A549 (cell line): ENCODE measurements around the gene BCAS1. TPM values are rescaled to one million over a fixed set of nuclear protein-coding genes. Genes with fewer than 3 reads are reported as not detected.

Experiments used
- ATAC-seq, 2 experiments: fragments of 200-7000 bp in 1 of 2; fragments of >200 bp in 1 of 2; cut with Nextera tagmentation in 1 of 2; cut with Tn5 transposase in 1 of 2; 3 replicates each; pipeline versions ENCODE4 v1.8.0 to v1.9.1; 2018 to 2020; ENCODE audit warnings: mild to moderate bottlenecking in 1 of 2, moderate library complexity in 1 of 2
- CTCF ChIA-PET: fragments of 300-600 bp; sonication (Branson Sonifier 250); formaldehyde crosslinking; extraction: SDS; loops from one replicate; lab custom pipeline; 2021; ENCODE audit warnings: antibody characterized with exemption, inconsistent platforms; lab: Yijun Ruan, JAX
- POLR2A ChIA-PET: fragments of 350-600 bp; formaldehyde crosslinking; extraction: SDS; loops from one replicate; lab custom pipeline; 2021; ENCODE audit warnings: antibody characterized with exemption, inconsistent platforms; lab: Yijun Ruan, JAX
- DNase-seq, 2 experiments: peaks; one replicate each; pipeline versions ENCODE4 v3.0.0 to v3.0.0-alpha.2; 2011 to 2016; ENCODE audit warnings: low read depth in 1 of 2, low spot score in 1 of 2
- FAIRE-seq: peaks from 2 replicates; lab custom pipeline; 2011; peaks lifted over from hg19 to GRCh38; lab: Jason Lieb, UNC
- H3K27ac ChIP-seq, 2 experiments: fragments of >200 bp; sonication (Bioruptor Twin); formaldehyde crosslinking; 3 replicates each; pipeline ENCODE4 v1.5.1; 2016 to 2017
- H3K4me1 ChIP-seq: fragments of >200 bp; sonication (Bioruptor Twin); formaldehyde crosslinking; 3 replicates; pipeline ENCODE4 v1.6.1; 2016
- H3K4me2 ChIP-seq: fragments of >200 bp; sonication (Bioruptor Twin); formaldehyde crosslinking; 3 replicates; pipeline ENCODE4 v1.6.1; 2016
- H3K4me3 ChIP-seq: fragments of >200 bp; sonication (Bioruptor Twin); formaldehyde crosslinking; 3 replicates; pipeline ENCODE4 v1.5.1; 2016
- H3K9me3 ChIP-seq: fragments of >200 bp; sonication (Bioruptor Twin); formaldehyde crosslinking; 3 replicates; pipeline ENCODE4 v1.6.1; 2016
- BCL3 ChIP-seq: fragments of >200 bp; sonication (Bioruptor Twin); formaldehyde crosslinking; IDR thresholded peaks from 3 replicates; pipeline ENCODE4 v1.6.1; 2016
- BHLHE40 ChIP-seq: IDR thresholded peaks from 2 replicates; pipeline ENCODE4 v1.6.1; 2012; ENCODE audit warnings: low read depth, low read length, inconsistent platforms
- CBX8 ChIP-seq: fragments of 200-600 bp; sonication (generic); IDR thresholded peaks from 2 replicates; pipeline ENCODE4 v1.6.1; 2016
- CHD2 ChIP-seq: fragments of 150-350 bp; IDR thresholded peaks from 2 replicates; pipeline ENCODE4 v1.6.1; 2014; ENCODE audit warnings: low read length; ENCODE audit not compliant: partially characterized antibody
- ELK1 ChIP-seq: fragments of 150-350 bp; IDR thresholded peaks from 2 replicates; pipeline ENCODE4 v1.6.1; 2014; ENCODE audit warnings: low read depth, mild to moderate bottlenecking, low read length
- FOSL2 ChIP-seq, 2 experiments: fragments of 450-650 bp in 1 of 2; fragments of >200 bp in 1 of 2; sonication (Bioruptor Twin) in 1 of 2; formaldehyde crosslinking; IDR thresholded peaks; 2 replicates each; pipeline versions ENCODE4 v1.5.0 to v1.6.1; 2016 to 2020; ENCODE audit warnings: mild to moderate bottlenecking in 1 of 2, moderate library complexity in 1 of 2
- FOXS1 ChIP-seq: fragments of 250-450 bp; sonication (Bioruptor Pico); IDR thresholded peaks from 2 replicates; pipeline ENCODE4 v1.5.0; 2020; ENCODE audit warnings: mild to moderate bottlenecking, moderate library complexity
- HOXA7 ChIP-seq: fragments of 250-450 bp; sonication (Bioruptor Pico); IDR thresholded peaks from 2 replicates; pipeline ENCODE4 v1.5.0; 2020; ENCODE audit warnings: mild to moderate bottlenecking, moderate library complexity
- KDM1A ChIP-seq: fragments of 200-600 bp; sonication (generic); IDR thresholded peaks from 2 replicates; pipeline ENCODE4 v1.6.1; 2016; ENCODE audit warnings: low read depth, mild to moderate bottlenecking
- MYC ChIP-seq: IDR thresholded peaks from 2 replicates; pipeline ENCODE4 v1.6.1; 2012; ENCODE audit warnings: mild to moderate bottlenecking, inconsistent platforms, low read length, improper control_type of control experiment, borderline replicate concordance
- NFE2L2 ChIP-seq: fragments of 150-350 bp; conservative IDR thresholded peaks from 2 replicates; pipeline ENCODE4 v1.6.1; 2014; ENCODE audit warnings: low read length
- NPAS2 ChIP-seq: fragments of 250-450 bp; sonication (Bioruptor Pico); IDR thresholded peaks from 2 replicates; pipeline ENCODE4 v1.8.0; 2022; ENCODE audit warnings: mild to moderate bottlenecking, moderate library complexity, borderline replicate concordance
- PHF8 ChIP-seq: fragments of 200-600 bp; sonication (generic); IDR thresholded peaks from 2 replicates; pipeline ENCODE4 v1.6.1; 2016; ENCODE audit warnings: low read depth, mild to moderate bottlenecking, antibody characterized with exemption, moderate library complexity, borderline replicate concordance
- SMC3 ChIP-seq: fragments of >200 bp; sonication (Bioruptor Twin); formaldehyde crosslinking; IDR thresholded peaks from 3 replicates; pipeline ENCODE4 v1.6.1; 2018; ENCODE audit warnings: inconsistent platforms
- WGBS: methylation state at CpG from one replicate; pipeline ENCODE4 v1.1.6; 2017; ENCODE audit errors: missing lambda C conversion rate; 5-methylcytosine and 5-hydroxymethylcytosine counted together
- polyA plus RNA-seq, 4 experiments: library from polyadenylated mRNA; depleted of rRNA in 3 of 4; stranded (reverse); fragments of >200 nt; fragmentation: RNase III in 1 of 4; extraction: RNeasy Plus Mini Kit Qiagen cat#74134 plus additional on column Dnase treatment in 1 of 4; gene quantifications; 2 replicates in 3 of 4; 3 replicates in 1 of 4; pipeline ENCODE4 v1.2.3, GENCODE V29; 2011 to 2017
- TF ChIP-seq, protein P1 (sequence below): fragments of 250-450 bp; sonication (Bioruptor Pico); IDR thresholded peaks from 2 replicates; pipeline ENCODE4 v1.5.0; 2020; ENCODE audit warnings: low read depth, mild to moderate bottlenecking, moderate library complexity
- TF ChIP-seq, protein P2 (sequence below): fragments of 450-650 bp; IDR thresholded peaks from 2 replicates; pipeline ENCODE4 v1.6.1; 2014; ENCODE audit warnings: antibody characterized with exemption

The BCAS1 gene
- polyA plus RNA-seq, 2 of the 4 experiments (the other 2 are of a cell fraction) = 1.4 to 3.9 TPM

GRCh38 chr20:54061101-54061881 lies 9.1 kb downstream of the BCAS1 start:
- WGBS = 74% methylated on average over 8 of the region's 8 CpGs
- FAIRE-seq (no peak), ATAC-seq (no peak), DNase-seq (no peak)
- Histone ChIP-seq H3K4me2 (peak overlapping the region; percentile 5; the same call in 1 of the 3 replicates), H3K4me3 (no peak overlapping the region), H3K9me3 (no peaks in the 10 kb centered on the region), H3K4me1 (peaks cover 33% of the 10 kb centered on the region), H3K27ac (no peak overlapping the region)
- TF ChIP-seq PHF8 = no peak
- no peak for TF ChIP-seq FOSL2 (IDR thresholded peaks at IDR 0.05)
- 0 out of 2 replicates have a peak, but pooled peaks have one; percentile 10 for TF ChIP-seq FOSL2 (CRISPR knock-in tag; IDR thresholded peaks at IDR 0.05)
- POLR2A ChIA-PET = no interaction called here
- CTCF ChIA-PET = interaction anchor here (0.6 to 4.8 kb wide), 20 partner anchors 10 to 648 kb away, joined by 3 to 29 read pairs (median 4); partner anchors contain the start of gene PFDN4

- ChIA-PET POLR2A (no interaction called here), CTCF (interaction anchor here (1.5 to 4.8 kb wide), 5 partner anchors 12 to 139 kb away, joined by 3 to 29 read pairs (median 6); no protein-coding TSS in a partner anchor)
- 85% methylated on average over 6 of the region's 6 CpGs for WGBS
- Histone ChIP-seq H3K4me1 (peaks cover 23% of the 10 kb centered on the region), H3K4me2 (no peak overlapping the region), H3K9me3 (no peaks in the 10 kb centered on the region), H3K4me3 (no peak overlapping the region), H3K27ac (no peak overlapping the region)
- TF ChIP-seq CHD2 = no peak
- no peak for TF ChIP-seq FOSL2 (IDR thresholded peaks at IDR 0.05)
- no peak for TF ChIP-seq FOSL2 (CRISPR knock-in tag; IDR thresholded peaks at IDR 0.05)
- no peak for TF ChIP-seq BCL3
- TF ChIP-seq NFE2L2 = no peak
- TF ChIP-seq NPAS2 (CRISPR knock-in tag) = no peak
- TF ChIP-seq, protein P1, sequence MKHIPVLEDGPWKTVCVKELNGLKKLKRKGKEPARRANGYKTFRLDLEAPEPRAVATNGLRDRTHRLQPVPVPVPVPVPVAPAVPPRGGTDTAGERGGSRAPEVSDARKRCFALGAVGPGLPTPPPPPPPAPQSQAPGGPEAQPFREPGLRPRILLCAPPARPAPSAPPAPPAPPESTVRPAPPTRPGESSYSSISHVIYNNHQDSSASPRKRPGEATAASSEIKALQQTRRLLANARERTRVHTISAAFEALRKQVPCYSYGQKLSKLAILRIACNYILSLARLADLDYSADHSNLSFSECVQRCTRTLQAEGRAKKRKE = no peak
- FAIRE-seq (no peak), ATAC-seq (no peak), DNase-seq (no peak)
Measured at GRCh38 chr20:54059691-54060364, 10.6 kb downstream of the BCAS1 start.

GRCh38 chr20:54058420-54059139 lies 11.8 kb downstream of the BCAS1 start:
- ATAC-seq = no peak
- FAIRE-seq = no peak
- Histone ChIP-seq H3K4me3 (no peak overlapping the region), H3K27ac (no peak overlapping the region), H3K4me2 (no peak overlapping the region), H3K4me1 (peaks cover 17% of the 10 kb centered on the region), H3K9me3 (no peaks in the 10 kb centered on the region)
- no peak for TF ChIP-seq MYC
- no peak for TF ChIP-seq ELK1
- no peak for TF ChIP-seq SMC3
- TF ChIP-seq FOXS1 (CRISPR knock-in tag) = no peak
- no peak for TF ChIP-seq HOXA7 (CRISPR knock-in tag)
- TF ChIP-seq BHLHE40 = no peak
- no peak for TF ChIP-seq NPAS2 (CRISPR knock-in tag)
- TF ChIP-seq, protein P2, sequence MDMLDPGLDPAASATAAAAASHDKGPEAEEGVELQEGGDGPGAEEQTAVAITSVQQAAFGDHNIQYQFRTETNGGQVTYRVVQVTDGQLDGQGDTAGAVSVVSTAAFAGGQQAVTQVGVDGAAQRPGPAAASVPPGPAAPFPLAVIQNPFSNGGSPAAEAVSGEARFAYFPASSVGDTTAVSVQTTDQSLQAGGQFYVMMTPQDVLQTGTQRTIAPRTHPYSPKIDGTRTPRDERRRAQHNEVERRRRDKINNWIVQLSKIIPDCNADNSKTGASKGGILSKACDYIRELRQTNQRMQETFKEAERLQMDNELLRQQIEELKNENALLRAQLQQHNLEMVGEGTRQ = no peak
- TF ChIP-seq CBX8 = no peak
- TF ChIP-seq KDM1A = no peak
- POLR2A ChIA-PET = no interaction called here
- CTCF ChIA-PET = interaction anchor here (0.6 to 4.8 kb wide), 7 partner anchors 10 to 1747 kb away, joined by 3 to 23 read pairs (median 4); no protein-coding TSS in a partner anchor
- 81% methylated on average over 16 of the region's 16 CpGs for WGBS
- DNase-seq = no peak
